Measurements from ENCODE around the gene FAM174C. TPM values are rescaled to one million over a fixed set of nuclear protein-coding genes. Genes with fewer than 3 reads are reported as not detected.

Gene FAM174C
- total and polyA plus RNA-seq, 10 of the 15 experiments (the other 5 are each of a cell fraction or from before 2014, with no cell fraction given), result 0.89 to 94.6 (median 43.6) TPM

- TF ChIP-seq E4F1 (IDR thresholded peaks at IDR 0.05; ENCODE audit: borderline replicate concordance, partially characterized antibody), result no peak
- no peak; the same call in 1 of the 2 replicates for TF ChIP-seq PKNOX1 (IDR thresholded peaks at IDR 0.05)
- TF ChIP-seq MXI1 (IDR thresholded peaks at IDR 0.05; ENCODE audit: low read depth, low read length), result no peak; the same call in none of the 2 replicates
- TF ChIP-seq NFYB (IDR thresholded peaks at IDR 0.05; ENCODE audit: insufficient read depth, low read depth, low read length), result no peak
- TF ChIP-seq BHLHE40 (IDR thresholded peaks at IDR 0.05; ENCODE audit: borderline replicate concordance in 1 of 2, low read depth in 2 of 2, low read length in 1 of 2), result peak; percentile 48 to 59; a peak in 3 of 4 replicates
- no peak for TF ChIP-seq ZBED1 (IDR thresholded peaks at IDR 0.05; ENCODE audit: borderline replicate concordance)
- no peak for TF ChIP-seq RB1 (IDR thresholded peaks at IDR 0.05; ENCODE audit: borderline replicate concordance)
- no peak for TF ChIP-seq ZBTB40 (IDR thresholded peaks at IDR 0.05; ENCODE audit: borderline replicate concordance)
- no peak for TF ChIP-seq RUNX3 (IDR thresholded peaks at IDR 0.05; ENCODE audit: low read length)
- TF ChIP-seq SMAD5 (IDR thresholded peaks at IDR 0.05; ENCODE audit: low read depth), result no peak
- TF ChIP-seq FOXM1 (IDR thresholded peaks at IDR 0.05; ENCODE audit: low read depth, low read length), result no peak
- no peak for TF ChIP-seq ASH2L (IDR thresholded peaks at IDR 0.05; ENCODE audit: borderline replicate concordance, low read depth)
- TF ChIP-seq NFXL1 (IDR thresholded peaks at IDR 0.05; ENCODE audit: borderline replicate concordance), result no peak; the same call in 1 of the 2 replicates
- TF ChIP-seq SIN3A (IDR thresholded peaks at IDR 0.05; ENCODE audit: low read depth, low read length), result no peak; the same call in 1 of the 2 replicates
- no peak for TF ChIP-seq ETV6 (conservative IDR thresholded peaks at IDR 0.05 in 1 of 2, IDR thresholded peaks at IDR 0.05 in 1 of 2; ENCODE audit: borderline replicate concordance in 1 of 2, low read depth in 1 of 2)
- no peak for TF ChIP-seq ZBTB11 (CRISPR knock-in tag; IDR thresholded peaks at IDR 0.05)
- no peak for TF ChIP-seq BRCA1 (IDR thresholded peaks at IDR 0.05; ENCODE audit: low read depth, low read length)
- TF ChIP-seq LARP7 (IDR thresholded peaks at IDR 0.05), result peak; percentile 82
These were observed 9.0 kb upstream of the FAM174C start (continued) for GRCh38 chr19:1266129-1266915.

All from GM12878 (cell line).